ENCODE measurements around the gene PIK3CD.

DNA sequence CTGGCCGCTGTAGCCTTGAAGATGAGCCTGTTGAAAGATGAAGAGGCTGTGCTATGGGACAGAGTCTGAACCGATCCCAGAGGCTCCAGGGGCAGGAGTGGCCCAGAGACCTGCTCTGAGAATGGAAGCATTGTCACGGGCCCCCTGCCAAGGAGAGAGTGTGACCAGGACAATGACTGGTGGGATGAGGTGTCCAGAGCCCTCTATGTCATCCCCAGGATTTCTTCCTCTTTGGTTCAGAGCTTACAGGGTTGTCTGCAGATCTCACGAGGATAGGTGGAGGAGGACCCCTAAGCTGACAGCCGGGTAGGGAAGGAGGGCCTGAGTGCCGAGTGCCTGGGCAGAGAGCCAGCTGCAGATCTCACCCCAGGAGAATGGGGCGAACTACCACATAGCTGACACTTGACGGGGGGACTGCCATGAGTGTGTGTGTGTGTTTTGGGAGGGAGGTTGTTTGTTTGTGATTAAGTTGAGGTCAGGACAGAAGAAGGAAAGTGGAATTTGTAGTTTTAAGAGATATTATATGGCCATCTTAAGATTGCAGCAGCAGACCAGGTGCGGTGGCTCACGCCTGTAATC is 25.4 kb downstream of the PIK3CD start:
- TF ChIP-seq, protein P1, sequence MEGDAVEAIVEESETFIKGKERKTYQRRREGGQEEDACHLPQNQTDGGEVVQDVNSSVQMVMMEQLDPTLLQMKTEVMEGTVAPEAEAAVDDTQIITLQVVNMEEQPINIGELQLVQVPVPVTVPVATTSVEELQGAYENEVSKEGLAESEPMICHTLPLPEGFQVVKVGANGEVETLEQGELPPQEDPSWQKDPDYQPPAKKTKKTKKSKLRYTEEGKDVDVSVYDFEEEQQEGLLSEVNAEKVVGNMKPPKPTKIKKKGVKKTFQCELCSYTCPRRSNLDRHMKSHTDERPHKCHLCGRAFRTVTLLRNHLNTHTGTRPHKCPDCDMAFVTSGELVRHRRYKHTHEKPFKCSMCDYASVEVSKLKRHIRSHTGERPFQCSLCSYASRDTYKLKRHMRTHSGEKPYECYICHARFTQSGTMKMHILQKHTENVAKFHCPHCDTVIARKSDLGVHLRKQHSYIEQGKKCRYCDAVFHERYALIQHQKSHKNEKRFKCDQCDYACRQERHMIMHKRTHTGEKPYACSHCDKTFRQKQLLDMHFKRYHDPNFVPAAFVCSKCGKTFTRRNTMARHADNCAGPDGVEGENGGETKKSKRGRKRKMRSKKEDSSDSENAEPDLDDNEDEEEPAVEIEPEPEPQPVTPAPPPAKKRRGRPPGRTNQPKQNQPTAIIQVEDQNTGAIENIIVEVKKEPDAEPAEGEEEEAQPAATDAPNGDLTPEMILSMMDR (IDR thresholded peaks at IDR 0.05; ENCODE audit: low read length): no peak
- TF ChIP-seq EZH2 (IDR thresholded peaks at IDR 0.05; ENCODE audit: borderline replicate concordance, low read length): no peak

Measured in OCI-LY1 (cell line).